Measurements from ENCODE around the gene BID.

- TF ChIP-seq POLR2A (IDR thresholded peaks at IDR 0.05) (peak in 1 of 2 donors; percentile 43), CTCF (IDR thresholded peaks at IDR 0.05) (no peak)
Measured at GRCh38 chr22:17724678-17725499, 49.4 kb downstream of the BID start.

Data from adrenal gland (tissue), 5 donors.